AG04450 (cell line): ENCODE results near the gene CAPS. TPM values are rescaled to one million over a fixed set of nuclear protein-coding genes. Genes with fewer than 3 reads are reported as not detected.

Source experiments
- CTCF ChIA-PET: fragments of 300-600, 350-600 bp; formaldehyde crosslinking; extraction: SDS; loops from one replicate; lab custom pipeline; 2022; ENCODE audit warnings: antibody characterized with exemption, inconsistent platforms; lab: Charles Lee
- POLR2A ChIA-PET: fragments of 350-600 bp; formaldehyde crosslinking; extraction: SDS; loops from one replicate; lab custom pipeline; 2021; ENCODE audit warnings: antibody characterized with exemption, inconsistent platforms; lab: Yijun Ruan, JAX
- DNase-seq: peaks from one replicate; pipeline ENCODE4 v3.0.0-alpha.2; 2011; ENCODE audit warnings: low read depth, low spot score
- H3K27ac ChIP-seq: one replicate; pipeline ENCODE4 v1.5.1; 2012; ENCODE audit warnings: low read depth, low read length, control low read depth
- H3K27me3 ChIP-seq: one replicate; pipeline ENCODE4 v1.6.0; 2012; ENCODE audit warnings: low read length; ENCODE audit not compliant: control insufficient read depth, insufficient read depth
- H3K4me3 ChIP-seq: 2 replicates; pipeline ENCODE4 v1.5.1; 2011; ENCODE audit warnings: mild to moderate bottlenecking, low read depth, low read length, control low read depth
- H3K9me3 ChIP-seq: 2 replicates; pipeline ENCODE4 v1.5.1; 2012; ENCODE audit warnings: low read length; ENCODE audit not compliant: control insufficient read depth, insufficient read depth
- CTCF ChIP-seq: IDR thresholded peaks from 2 replicates; pipeline ENCODE4 v1.5.1; 2011; ENCODE audit warnings: low read depth, low read length, control low read depth, inconsistent platforms
- polyA plus RNA-seq: library from polyadenylated mRNA; depleted of rRNA; stranded (reverse); fragments of >200 nt; gene quantifications from 2 replicates; pipeline ENCODE4 v1.2.3, GENCODE V29; 2011

CAPS gene
- polyA plus RNA-seq, 1 experiment: 2.7 TPM

- TF ChIP-seq CTCF: no peak
- POLR2A ChIA-PET: no interaction called here
These were observed 13.4 kb downstream of the CAPS start for GRCh38 chr19:5927441-5927821.

GRCh38 chr19:5929179-5929578, 15.1 kb downstream of the CAPS start:
- H3K27me3 ChIP-seq: no peaks in the 10 kb centered on the region
- DNase-seq: no peak
- H3K27ac ChIP-seq: no peak overlapping the region
- ChIA-PET CTCF (no interaction called here), POLR2A (no interaction called here)
- no peak overlapping the region for H3K4me3 ChIP-seq
- H3K9me3 ChIP-seq: no peaks in the 10 kb centered on the region; the same call in 1 of the 2 replicates
- TF ChIP-seq CTCF: no peak

More at GRCh38 chr19:5927441-5927821, 13.4 kb downstream of the CAPS start:
- Histone ChIP-seq H3K4me3 (no peak overlapping the region), H3K9me3 (no peaks in the 10 kb centered on the region; the same call in 1 of the 2 replicates), H3K27me3 (no peaks in the 10 kb centered on the region), H3K27ac (no peak overlapping the region)
- CTCF ChIA-PET: no interaction called here
- no peak for DNase-seq

GRCh38 chr19:5929625-5930024, 15.6 kb downstream of the CAPS start:
- H3K4me3 ChIP-seq: no peak overlapping the region
- ChIA-PET POLR2A (no interaction called here), CTCF (no interaction called here)
- H3K9me3 ChIP-seq: no peaks in the 10 kb centered on the region; the same call in 1 of the 2 replicates
- no peak for DNase-seq
- no peaks in the 10 kb centered on the region for H3K27me3 ChIP-seq
- TF ChIP-seq CTCF: no peak
- H3K27ac ChIP-seq: no peak overlapping the region

- Histone ChIP-seq H3K27ac (no peak overlapping the region), H3K4me3 (no peak overlapping the region), H3K27me3 (no peaks in the 10 kb centered on the region), H3K9me3 (no peaks in the 10 kb centered on the region)
- ChIA-PET CTCF (no interaction called here), POLR2A (no interaction called here)
- no peak for TF ChIP-seq CTCF
- DNase-seq: no peak
These were observed 17.2 kb downstream of the CAPS start for GRCh38 chr19:5931251-5931650.

GRCh38 chr19:5932146-5932545, 18.1 kb downstream of the CAPS start:
- no peak overlapping the region for H3K4me3 ChIP-seq
- TF ChIP-seq CTCF: no peak
- ChIA-PET CTCF (no interaction called here), POLR2A (no interaction called here)
- no peak overlapping the region for H3K27ac ChIP-seq
- H3K9me3 ChIP-seq: no peaks in the 10 kb centered on the region
- no peaks in the 10 kb centered on the region for H3K27me3 ChIP-seq
- no peak for DNase-seq
